MCF 10A (cell line): ENCODE results near the gene GUCY1A2. TPM values are rescaled to one million over a fixed set of nuclear protein-coding genes. Genes with fewer than 3 reads are reported as not detected.

Experiments
- BruUV-seq: library from RNA; stranded (reverse); fragments of 400-500 nt; replicated peaks from 2 replicates; lab custom pipeline; 2021; lab: Mats Ljungman, UMichigan
- CTCF ChIA-PET: fragments of 300-600 bp; sonication (Branson Sonifier 250); formaldehyde crosslinking; extraction: SDS; loops from one replicate; lab custom pipeline; 2021; ENCODE audit warnings: antibody characterized with exemption, inconsistent platforms; lab: Yijun Ruan, JAX
- POLR2A ChIA-PET: fragments of 300-600, 350-650 bp; sonication (Branson Sonifier 250); formaldehyde crosslinking; extraction: SDS; loops from one replicate; lab custom pipeline; 2020; ENCODE audit warnings: antibody characterized with exemption, inconsistent platforms; lab: Yijun Ruan, JAX
- DNase-seq: peaks from one replicate; pipeline ENCODE4 v3.0.0-alpha.2; 2018; ENCODE audit not compliant: unreplicated experiment
- H3K27ac Mint-ChIP-seq: one replicate; pipeline ENCODE4 v1.8.0; 2022; ENCODE audit warnings: mild to moderate bottlenecking, low read depth, mixed read lengths; ENCODE audit not compliant: unreplicated experiment
- H3K27me3 Mint-ChIP-seq: one replicate; pipeline ENCODE4 v1.8.0; 2022; ENCODE audit warnings: mixed read lengths; ENCODE audit not compliant: insufficient read depth, unreplicated experiment
- H3K36me3 Mint-ChIP-seq: one replicate; pipeline ENCODE4 v1.8.0; 2022; ENCODE audit warnings: mild to moderate bottlenecking, moderate library complexity, mixed read lengths; ENCODE audit not compliant: insufficient read depth, unreplicated experiment
- H3K4me1 Mint-ChIP-seq: one replicate; pipeline ENCODE4 v1.8.0; 2022; ENCODE audit warnings: mixed read lengths; ENCODE audit not compliant: insufficient read depth, unreplicated experiment
- H3K4me3 Mint-ChIP-seq: one replicate; pipeline ENCODE4 v1.8.0; 2022; ENCODE audit warnings: mild to moderate bottlenecking, moderate library complexity, mixed read lengths; ENCODE audit not compliant: unreplicated experiment
- H3K9me3 Mint-ChIP-seq: one replicate; pipeline ENCODE4 v1.8.0; 2022; ENCODE audit warnings: mixed read lengths; ENCODE audit not compliant: unreplicated experiment
- intact Hi-C: fragments of 100-400 bp; cut with micrococcal nuclease; formaldehyde crosslinking; loops from 2 replicates; pipeline ENCODE4 v1.14.1; 2022
- total RNA-seq: library from RNA; stranded (reverse); gene quantifications from 2 replicates; pipeline ENCODE4 v1.2.3, GENCODE V29; 2022
- TF ChIP-seq, protein P1 (sequence below): fragments of 200-600 bp; IDR thresholded peaks from one replicate; pipeline ENCODE4 v1.8.0; 2022; ENCODE audit warnings: antibody characterized with exemption, mild to moderate bottlenecking; ENCODE audit not compliant: unreplicated experiment

The GUCY1A2 gene
- total RNA-seq, 1 experiment from 2014 or later: 0.09 TPM

DNA sequence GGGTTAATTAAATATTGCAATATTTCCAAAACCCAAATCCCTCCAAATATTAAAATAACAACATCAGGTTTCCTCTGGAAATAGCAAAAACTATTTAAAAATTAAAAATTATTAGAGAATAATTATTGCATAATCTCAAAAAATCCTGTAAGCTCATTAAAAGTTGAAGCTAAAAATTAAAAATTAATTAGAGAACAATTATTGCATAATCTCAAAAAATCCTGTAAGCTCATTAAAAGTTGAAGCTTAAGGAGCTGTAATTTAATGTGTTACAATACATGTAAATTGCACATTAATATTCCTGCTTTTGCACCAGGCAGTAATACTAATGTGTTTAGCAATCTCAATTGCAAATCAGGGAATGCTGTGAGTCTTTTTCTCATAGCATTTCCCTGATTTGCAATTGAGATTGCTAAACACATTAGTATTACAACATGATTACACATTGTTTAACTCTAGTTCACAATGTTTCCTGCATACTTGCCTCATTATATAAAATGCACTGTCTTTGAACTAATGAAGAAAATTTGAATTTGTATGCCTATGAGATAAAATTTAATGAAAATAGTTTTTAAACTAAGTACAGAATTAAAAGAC lies 247.7 kb downstream of the GUCY1A2 start:
- no peaks in the 10 kb centered on the region for H3K36me3 Mint-ChIP-seq
- no peaks in the 10 kb centered on the region for H3K4me1 Mint-ChIP-seq
- peak; percentile 49 for DNase-seq
- H3K9me3 Mint-ChIP-seq: no peaks in the 10 kb centered on the region
- BruUV-seq: no TSS peak
- CTCF ChIA-PET: no interaction called here
- no peak overlapping the region for H3K27ac Mint-ChIP-seq
- H3K27me3 Mint-ChIP-seq: no peaks in the 10 kb centered on the region
- intact Hi-C loops: no loop called here
- POLR2A ChIA-PET: no interaction called here
- H3K4me3 Mint-ChIP-seq: no peak overlapping the region
- TF ChIP-seq, protein P1, sequence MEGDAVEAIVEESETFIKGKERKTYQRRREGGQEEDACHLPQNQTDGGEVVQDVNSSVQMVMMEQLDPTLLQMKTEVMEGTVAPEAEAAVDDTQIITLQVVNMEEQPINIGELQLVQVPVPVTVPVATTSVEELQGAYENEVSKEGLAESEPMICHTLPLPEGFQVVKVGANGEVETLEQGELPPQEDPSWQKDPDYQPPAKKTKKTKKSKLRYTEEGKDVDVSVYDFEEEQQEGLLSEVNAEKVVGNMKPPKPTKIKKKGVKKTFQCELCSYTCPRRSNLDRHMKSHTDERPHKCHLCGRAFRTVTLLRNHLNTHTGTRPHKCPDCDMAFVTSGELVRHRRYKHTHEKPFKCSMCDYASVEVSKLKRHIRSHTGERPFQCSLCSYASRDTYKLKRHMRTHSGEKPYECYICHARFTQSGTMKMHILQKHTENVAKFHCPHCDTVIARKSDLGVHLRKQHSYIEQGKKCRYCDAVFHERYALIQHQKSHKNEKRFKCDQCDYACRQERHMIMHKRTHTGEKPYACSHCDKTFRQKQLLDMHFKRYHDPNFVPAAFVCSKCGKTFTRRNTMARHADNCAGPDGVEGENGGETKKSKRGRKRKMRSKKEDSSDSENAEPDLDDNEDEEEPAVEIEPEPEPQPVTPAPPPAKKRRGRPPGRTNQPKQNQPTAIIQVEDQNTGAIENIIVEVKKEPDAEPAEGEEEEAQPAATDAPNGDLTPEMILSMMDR: no peak

DNA sequence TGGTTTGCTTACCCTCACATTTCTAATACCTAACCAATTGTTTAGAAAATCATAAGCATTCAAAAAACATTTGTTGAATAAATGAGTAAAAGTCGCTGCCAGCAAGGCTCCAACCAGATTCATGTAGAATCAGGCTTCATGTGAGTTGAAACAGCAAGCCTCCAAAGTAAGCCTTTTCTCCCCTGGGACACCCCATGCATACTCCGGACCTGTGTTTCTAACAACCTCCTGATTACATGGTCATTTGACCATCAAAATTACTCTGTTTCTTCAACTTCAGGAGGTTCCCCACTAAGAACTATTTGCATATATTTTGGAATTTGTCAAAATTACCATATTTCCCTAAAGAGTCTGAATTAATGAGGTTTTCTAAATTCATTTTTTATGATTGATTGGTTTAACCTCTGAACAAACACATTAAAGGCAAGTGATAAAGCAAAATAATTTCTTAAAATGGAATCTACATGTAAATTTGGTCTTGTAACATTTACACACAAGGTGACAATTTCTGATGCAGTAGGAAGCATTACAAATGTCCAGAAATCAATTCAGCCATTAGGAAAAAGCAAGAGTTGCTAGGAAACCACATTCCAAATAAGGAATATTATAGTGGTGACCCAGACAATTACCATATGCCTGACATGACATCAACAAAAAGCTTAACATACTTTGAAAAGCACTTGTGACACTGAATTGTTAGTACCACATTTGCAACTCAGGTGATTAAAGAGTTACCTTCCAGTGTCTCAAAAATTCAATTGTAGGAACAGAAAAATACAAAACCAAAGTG lies 252.6 kb downstream of the GUCY1A2 start:
- CTCF ChIA-PET: no interaction called here
- H3K9me3 Mint-ChIP-seq: no peaks in the 10 kb centered on the region
- BruUV-seq: no TSS peak
- no peak for DNase-seq
- POLR2A ChIA-PET: no interaction called here
- H3K4me1 Mint-ChIP-seq: no peaks in the 10 kb centered on the region
- H3K27me3 Mint-ChIP-seq: no peaks in the 10 kb centered on the region
- intact Hi-C loops: no loop called here
- H3K4me3 Mint-ChIP-seq: no peak overlapping the region
- TF ChIP-seq, protein P1: no peak
- H3K27ac Mint-ChIP-seq: no peak overlapping the region
- H3K36me3 Mint-ChIP-seq: no peaks in the 10 kb centered on the region

DNA sequence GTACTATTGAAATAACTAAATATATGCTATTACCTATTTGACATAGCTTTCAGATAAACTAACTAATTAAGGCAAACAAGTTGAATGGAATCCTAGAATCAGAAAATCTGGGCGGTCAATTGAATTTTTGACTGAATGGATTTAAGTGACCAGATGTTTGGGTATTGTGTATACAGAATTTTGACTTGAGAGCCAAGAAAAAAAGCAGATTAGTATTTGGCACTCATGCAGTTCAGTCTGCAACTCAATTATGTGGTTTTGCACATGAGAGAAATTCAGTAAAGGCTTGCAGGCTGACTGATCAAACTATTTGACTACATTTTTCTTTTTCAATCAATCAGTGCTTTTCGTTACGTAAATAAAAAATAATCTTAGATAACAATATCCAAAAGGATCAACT lies 254.8 kb downstream of the GUCY1A2 start:
- H3K9me3 Mint-ChIP-seq: peaks cover 5% of the 10 kb centered on the region
- no peak for DNase-seq
- no TSS peak for BruUV-seq
- intact Hi-C loops: no loop called here
- ChIA-PET CTCF (no interaction called here), POLR2A (interaction anchor here (0.7 kb wide), 1 partner anchor 1094 kb away, joined by 3 read pairs; no protein-coding TSS in a partner anchor)
- H3K27ac Mint-ChIP-seq: no peak overlapping the region
- H3K4me1 Mint-ChIP-seq: no peaks in the 10 kb centered on the region
- no peaks in the 10 kb centered on the region for H3K27me3 Mint-ChIP-seq
- TF ChIP-seq, protein P1: no peak
- no peaks in the 10 kb centered on the region for H3K36me3 Mint-ChIP-seq
- no peak overlapping the region for H3K4me3 Mint-ChIP-seq

DNA sequence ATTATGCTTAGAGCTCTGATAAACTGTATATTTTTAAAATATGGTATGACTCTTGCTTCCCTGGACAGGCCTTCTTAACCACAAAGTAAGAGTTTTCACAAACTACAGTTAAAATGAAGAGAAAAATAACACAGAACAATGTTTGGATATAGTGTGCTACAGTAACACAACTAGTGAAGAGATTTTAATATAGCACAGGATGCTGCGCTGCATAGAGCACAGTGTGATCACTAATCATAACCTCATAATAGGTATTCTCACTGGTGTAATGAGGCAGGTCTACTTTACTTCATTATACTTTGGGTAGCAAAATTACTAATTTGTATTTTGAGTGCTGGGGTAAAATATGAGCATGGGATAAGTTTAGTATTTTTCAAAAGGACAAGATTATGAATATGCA lies 256.5 kb downstream of the GUCY1A2 start:
- H3K4me1 Mint-ChIP-seq: no peaks in the 10 kb centered on the region
- no peaks in the 10 kb centered on the region for H3K36me3 Mint-ChIP-seq
- intact Hi-C loops: no loop called here
- H3K27me3 Mint-ChIP-seq: no peaks in the 10 kb centered on the region
- ChIA-PET POLR2A (no interaction called here), CTCF (interaction anchor here (1.1 kb wide), 1 partner anchor 37 kb away, joined by 3 read pairs; no protein-coding TSS in a partner anchor)
- no peak for DNase-seq
- peaks cover 7% of the 10 kb centered on the region for H3K9me3 Mint-ChIP-seq
- BruUV-seq: no TSS peak
- TF ChIP-seq, protein P1: no peak
- no peak overlapping the region for H3K4me3 Mint-ChIP-seq
- no peak overlapping the region for H3K27ac Mint-ChIP-seq
